Stimulated activated CD4-positive, alpha-beta T cell treated with anti-CD3 and anti-CD28 coated beads, Interleukin-1b, Interleukin-23, amount 100 ng/mL, for 1 hour (primary cell): ENCODE results near the gene RB1.
"Not testable (repeated sequence)": the region's sequence is repeated elsewhere in the genome, so short reads cannot be mapped to it uniquely, and the experiment has no call there.

Source experiments
- DNase-seq, 2 donors: peaks; one replicate each; pipeline ENCODE4 v3.0.0-alpha.2; 2020; ENCODE audit warnings: low read depth in 2 of 2

RB1 gene

GRCh38 chr13:48448959-48449614, 145.5 kb downstream of the RB1 start:
- no peak for DNase-seq

GRCh38 chr13:48449656-48450055, 146.1 kb downstream of the RB1 start:
- no peak for DNase-seq

GRCh38 chr13:48451196-48451595, 147.6 kb downstream of the RB1 start:
- not testable (repeated sequence) for DNase-seq

- DNase-seq, result no peak
These were observed 153.0 kb downstream of the RB1 start for GRCh38 chr13:48456546-48456945.

GRCh38 chr13:48457578-48458242, 154.2 kb downstream of the RB1 start:
- DNase-seq, result no peak

- no peak for DNase-seq
These were observed 171.7 kb downstream of the RB1 start for GRCh38 chr13:48475230-48475629.

- DNase-seq, result no peak
These were observed 172.7 kb downstream of the RB1 start for GRCh38 chr13:48476215-48476614.

- no peak for DNase-seq
These were observed 173.1 kb downstream of the RB1 start for GRCh38 chr13:48476686-48477085.

GRCh38 chr13:48477191-48477855, 173.8 kb downstream of the RB1 start:
- no peak for DNase-seq

- DNase-seq, result no peak
These were observed 174.8 kb downstream of the RB1 start for GRCh38 chr13:48478391-48478790.

- no peak for DNase-seq
These were observed 180.0 kb downstream of the RB1 start for GRCh38 chr13:48483575-48483974.

GRCh38 chr13:48485432-48485831, 181.9 kb downstream of the RB1 start:
- DNase-seq, result no peak

- DNase-seq, result no peak
These were observed 182.8 kb downstream of the RB1 start for GRCh38 chr13:48486362-48486761.

GRCh38 chr13:48486836-48487235, 183.3 kb downstream of the RB1 start:
- no peak for DNase-seq

- DNase-seq, result no peak
These were observed 184.4 kb downstream of the RB1 start for GRCh38 chr13:48487968-48488367.

- no peak for DNase-seq
These were observed 185.4 kb downstream of the RB1 start for GRCh38 chr13:48488995-48489394.

GRCh38 chr13:48489666-48490065, 186.1 kb downstream of the RB1 start:
- no peak for DNase-seq

- DNase-seq, result no peak
These were observed 186.7 kb downstream of the RB1 start for GRCh38 chr13:48490241-48490640.

- DNase-seq, result no peak
These were observed 188.0 kb downstream of the RB1 start for GRCh38 chr13:48491423-48492095.

GRCh38 chr13:48492096-48492440, 188.5 kb downstream of the RB1 start:
- DNase-seq, result no peak

GRCh38 chr13:48492470-48493065, 189.0 kb downstream of the RB1 start:
- DNase-seq, result peak in 1 of 2 donors; percentile 34

- no peak for DNase-seq
These were observed 189.7 kb downstream of the RB1 start for GRCh38 chr13:48493066-48493765.
